ENCODE results near the gene MTRF1L.

DNA sequence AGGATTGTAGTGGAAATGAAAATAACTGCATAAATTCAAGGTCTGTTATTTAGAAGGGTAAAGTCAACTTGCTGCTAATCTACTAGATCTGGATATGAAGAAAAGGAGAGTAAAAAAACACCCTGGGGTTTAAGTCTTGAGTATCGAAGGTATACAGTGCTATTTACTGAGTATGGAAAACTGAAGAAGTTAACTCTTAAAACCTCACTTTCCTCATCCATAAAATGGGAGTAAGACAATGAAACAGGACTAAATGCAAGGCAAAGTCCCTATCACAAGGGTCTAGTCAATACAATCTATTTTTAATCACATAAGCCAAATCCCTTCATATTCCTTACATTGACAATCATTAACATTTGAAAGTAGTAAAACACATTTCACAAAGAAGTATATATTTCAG lies 21.9 kb downstream of the MTRF1L start:
- TF ChIP-seq, protein P1, sequence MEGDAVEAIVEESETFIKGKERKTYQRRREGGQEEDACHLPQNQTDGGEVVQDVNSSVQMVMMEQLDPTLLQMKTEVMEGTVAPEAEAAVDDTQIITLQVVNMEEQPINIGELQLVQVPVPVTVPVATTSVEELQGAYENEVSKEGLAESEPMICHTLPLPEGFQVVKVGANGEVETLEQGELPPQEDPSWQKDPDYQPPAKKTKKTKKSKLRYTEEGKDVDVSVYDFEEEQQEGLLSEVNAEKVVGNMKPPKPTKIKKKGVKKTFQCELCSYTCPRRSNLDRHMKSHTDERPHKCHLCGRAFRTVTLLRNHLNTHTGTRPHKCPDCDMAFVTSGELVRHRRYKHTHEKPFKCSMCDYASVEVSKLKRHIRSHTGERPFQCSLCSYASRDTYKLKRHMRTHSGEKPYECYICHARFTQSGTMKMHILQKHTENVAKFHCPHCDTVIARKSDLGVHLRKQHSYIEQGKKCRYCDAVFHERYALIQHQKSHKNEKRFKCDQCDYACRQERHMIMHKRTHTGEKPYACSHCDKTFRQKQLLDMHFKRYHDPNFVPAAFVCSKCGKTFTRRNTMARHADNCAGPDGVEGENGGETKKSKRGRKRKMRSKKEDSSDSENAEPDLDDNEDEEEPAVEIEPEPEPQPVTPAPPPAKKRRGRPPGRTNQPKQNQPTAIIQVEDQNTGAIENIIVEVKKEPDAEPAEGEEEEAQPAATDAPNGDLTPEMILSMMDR (IDR thresholded peaks at IDR 0.05), result no peak
- no peak for TF ChIP-seq ZFX (IDR thresholded peaks at IDR 0.05; ENCODE audit: borderline replicate concordance)

All from 22Rv1 (cell line).